ENCODE measurements around the gene PSG3. TPM values are rescaled to one million over a fixed set of nuclear protein-coding genes. Genes with fewer than 3 reads are reported as not detected.

The PSG3 gene
- polyA plus RNA-seq, 1 donor from 2014 or later = not detected

GRCh38 chr19:42695811-42696503, 44.3 kb downstream of the PSG3 start:
- H3K9me2 ChIP-seq (ENCODE audit: insufficient read depth, low read length) = no peaks in the 10 kb centered on the region
- H3K27me3 ChIP-seq (ENCODE audit: insufficient read depth, low read depth, low read length) = no peaks in the 10 kb centered on the region
- no peaks in the 10 kb centered on the region for H3F3A ChIP-seq (ENCODE audit: insufficient read depth, low read length, poor library complexity, severe bottlenecking)
- H3K9me3 ChIP-seq (ENCODE audit: low read length) = no peaks in the 10 kb centered on the region
- no peak overlapping the region for H3K27ac ChIP-seq (ENCODE audit: low read length)
- TF ChIP-seq EP300 (conservative IDR thresholded peaks at IDR 0.05; ENCODE audit: poor library complexity, severe bottlenecking) (no peak), EZH2 (IDR thresholded peaks at IDR 0.05; ENCODE audit: borderline replicate concordance, insufficient read depth, low read length, poor library complexity, severe bottlenecking) (no peak), RAD21 (conservative IDR thresholded peaks at IDR 0.05) (no peak), REST (IDR thresholded peaks at IDR 0.05; ENCODE audit: borderline replicate concordance) (no peak), POLR2AphosphoS5 (IDR thresholded peaks at IDR 0.05) (no peak), CTCF (IDR thresholded peaks at IDR 0.05; ENCODE audit: poor library complexity, severe bottlenecking) (no peak), TAF1 (IDR thresholded peaks at IDR 0.05; ENCODE audit: low read depth) (no peak), MXI1 (conservative IDR thresholded peaks at IDR 0.05; ENCODE audit: poor library complexity, severe bottlenecking) (no peak), SMC3 (conservative IDR thresholded peaks at IDR 0.05; ENCODE audit: poor library complexity) (no peak)
- H3K4me3 ChIP-seq (ENCODE audit: low read length) = no peak overlapping the region
- H3K79me2 ChIP-seq (replicated peaks; ENCODE audit: insufficient read depth, low read length) = no peaks in the 10 kb centered on the region
- no peak overlapping the region for H2AFZ ChIP-seq (ENCODE audit: low read depth, low read length)
- H4K20me1 ChIP-seq (ENCODE audit: insufficient read depth) = no peaks in the 10 kb centered on the region
- no peak overlapping the region for H3K9ac ChIP-seq (ENCODE audit: low read length)
- H3K36me3 ChIP-seq (ENCODE audit: insufficient read depth, low read length) = no peaks in the 10 kb centered on the region
- H3K4me2 ChIP-seq (ENCODE audit: low read length) = no peak overlapping the region

GRCh38 chr19:42693760-42694350, 46.4 kb downstream of the PSG3 start:
- Histone ChIP-seq H3K4me3 (ENCODE audit: low read length) (no peak overlapping the region), H3K9me3 (ENCODE audit: low read length) (no peaks in the 10 kb centered on the region), H3K79me2 (replicated peaks; ENCODE audit: insufficient read depth, low read length) (no peaks in the 10 kb centered on the region), H3K4me2 (ENCODE audit: low read length) (no peak overlapping the region), H2AFZ (ENCODE audit: low read depth, low read length) (no peak overlapping the region), H3K27ac (ENCODE audit: low read length) (no peak overlapping the region), H4K20me1 (ENCODE audit: insufficient read depth) (no peaks in the 10 kb centered on the region), H3K27me3 (ENCODE audit: insufficient read depth, low read depth, low read length) (no peaks in the 10 kb centered on the region), H3K9ac (ENCODE audit: low read length) (no peak overlapping the region), H3F3A (ENCODE audit: insufficient read depth, low read length, poor library complexity, severe bottlenecking) (no peaks in the 10 kb centered on the region), H3K9me2 (ENCODE audit: insufficient read depth, low read length) (no peaks in the 10 kb centered on the region), H3K36me3 (ENCODE audit: insufficient read depth, low read length) (no peaks in the 10 kb centered on the region)
- no peak for TF ChIP-seq EP300 (conservative IDR thresholded peaks at IDR 0.05; ENCODE audit: poor library complexity, severe bottlenecking)
- no peak for TF ChIP-seq EZH2 (IDR thresholded peaks at IDR 0.05; ENCODE audit: borderline replicate concordance, insufficient read depth, low read length, poor library complexity, severe bottlenecking)
- TF ChIP-seq TAF1 (IDR thresholded peaks at IDR 0.05; ENCODE audit: low read depth) = no peak
- no peak for TF ChIP-seq SMC3 (conservative IDR thresholded peaks at IDR 0.05; ENCODE audit: poor library complexity)
- TF ChIP-seq RAD21 (conservative IDR thresholded peaks at IDR 0.05) = no peak
- TF ChIP-seq MXI1 (conservative IDR thresholded peaks at IDR 0.05; ENCODE audit: poor library complexity, severe bottlenecking) = no peak
- TF ChIP-seq CTCF (IDR thresholded peaks at IDR 0.05; ENCODE audit: poor library complexity, severe bottlenecking) = no peak
- no peak for TF ChIP-seq POLR2AphosphoS5 (IDR thresholded peaks at IDR 0.05)
- TF ChIP-seq REST (IDR thresholded peaks at IDR 0.05; ENCODE audit: borderline replicate concordance) = no peak

Data from neural cell (in vitro differentiated cells).